ENCODE measurements around the gene JMJD6. TPM values are rescaled to one million over a fixed set of nuclear protein-coding genes. Genes with fewer than 3 reads are reported as not detected.

Gene JMJD6
- total RNA-seq, 1 donor from 2014 or later = 84.9 TPM

- Mint-ChIP-seq H3K9me3 (no peaks in the 10 kb centered on the region), H3K4me1 (ENCODE audit: low read depth) (no peaks in the 10 kb centered on the region), H3K27ac (no peak overlapping the region), H3K4me3 (ENCODE audit: low read depth) (no peak overlapping the region), H3K36me3 (ENCODE audit: low read depth) (no peaks in the 10 kb centered on the region), H3K27me3 (ENCODE audit: low read depth) (peaks cover 4% of the 10 kb centered on the region)
- DNase-seq (ENCODE audit: low spot score) = no peak
- intact Hi-C loops (cut with micrococcal nuclease) = no loop called here
Measured at GRCh38 chr17:76685366-76685765, 41.0 kb downstream of the JMJD6 start.

DNA sequence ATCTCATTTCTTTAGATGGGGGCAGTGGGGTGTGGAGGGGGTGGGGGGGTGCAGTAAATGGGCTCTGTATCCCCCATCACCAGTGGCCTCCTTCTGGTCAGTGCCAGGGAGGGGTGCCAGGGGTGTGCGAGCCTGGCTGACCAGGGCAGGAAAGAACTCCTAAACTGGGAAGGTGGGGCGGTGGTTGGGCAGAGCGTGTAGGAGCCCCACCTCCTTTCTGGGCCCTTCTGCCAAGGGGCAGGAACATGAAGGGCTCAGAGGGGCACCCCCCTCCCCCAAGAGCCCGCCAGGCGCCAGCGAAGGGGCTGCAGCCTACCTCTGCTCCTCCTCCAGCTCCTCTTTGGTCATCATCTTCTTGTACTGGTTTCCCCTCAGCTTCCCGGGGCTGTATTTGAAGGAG is 41.6 kb downstream of the JMJD6 start:
- H3K4me1 Mint-ChIP-seq (ENCODE audit: low read depth) = no peaks in the 10 kb centered on the region
- no peaks in the 10 kb centered on the region for H3K9me3 Mint-ChIP-seq
- peaks cover 2% of the 10 kb centered on the region for H3K27me3 Mint-ChIP-seq (ENCODE audit: low read depth)
- H3K27ac Mint-ChIP-seq = no peak overlapping the region
- no peak for DNase-seq (ENCODE audit: low spot score)
- H3K36me3 Mint-ChIP-seq (ENCODE audit: low read depth) = no peaks in the 10 kb centered on the region
- no peak overlapping the region for H3K4me3 Mint-ChIP-seq (ENCODE audit: low read depth)
- intact Hi-C loops (cut with micrococcal nuclease) = no loop called here

GRCh38 chr17:76683921-76684745 is 42.3 kb downstream of the JMJD6 start:
- DNase-seq (ENCODE audit: low spot score) = no peak
- Mint-ChIP-seq H3K4me3 (ENCODE audit: low read depth) (no peak overlapping the region), H3K36me3 (ENCODE audit: low read depth) (no peaks in the 10 kb centered on the region), H3K27ac (no peak overlapping the region), H3K27me3 (ENCODE audit: low read depth) (peaks cover 2% of the 10 kb centered on the region), H3K9me3 (no peaks in the 10 kb centered on the region), H3K4me1 (ENCODE audit: low read depth) (no peaks in the 10 kb centered on the region)
- intact Hi-C loops (cut with micrococcal nuclease) = no loop called here

- intact Hi-C loops (cut with micrococcal nuclease) = no loop called here
- Mint-ChIP-seq H3K9me3 (no peaks in the 10 kb centered on the region), H3K4me1 (ENCODE audit: low read depth) (no peaks in the 10 kb centered on the region), H3K4me3 (ENCODE audit: low read depth) (no peak overlapping the region), H3K27ac (no peak overlapping the region), H3K36me3 (ENCODE audit: low read depth) (no peaks in the 10 kb centered on the region), H3K27me3 (ENCODE audit: low read depth) (peaks cover 2% of the 10 kb centered on the region)
- DNase-seq (ENCODE audit: low spot score) = no peak
Measured at GRCh38 chr17:76683011-76683755, 43.2 kb downstream of the JMJD6 start.

DNA sequence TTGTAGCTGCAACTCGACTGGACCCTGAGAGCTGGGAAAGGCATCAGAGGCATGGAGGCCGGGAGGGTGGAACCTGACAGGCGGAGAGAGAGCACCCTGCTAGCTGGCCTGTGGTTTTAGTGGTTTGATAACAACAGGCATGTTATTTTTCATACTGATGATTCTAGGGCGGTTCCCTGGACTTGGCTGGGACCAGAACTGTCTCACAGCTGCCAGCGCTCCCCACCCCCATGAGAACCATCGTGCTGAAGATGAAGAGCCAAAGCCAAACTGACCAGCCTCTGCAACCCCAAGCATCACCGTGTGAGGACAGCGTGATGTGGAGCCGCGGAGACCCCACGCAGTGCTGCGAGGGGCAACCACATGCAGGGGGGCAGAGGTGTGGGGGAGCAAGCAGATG is 44.1 kb downstream of the JMJD6 start:
- no peak overlapping the region for H3K27ac Mint-ChIP-seq
- H3K27me3 Mint-ChIP-seq (ENCODE audit: low read depth) = peaks cover 2% of the 10 kb centered on the region
- DNase-seq (ENCODE audit: low spot score) = no peak
- no peak overlapping the region for H3K4me3 Mint-ChIP-seq (ENCODE audit: low read depth)
- intact Hi-C loops (cut with micrococcal nuclease) = no loop called here
- H3K9me3 Mint-ChIP-seq = no peaks in the 10 kb centered on the region
- H3K4me1 Mint-ChIP-seq (ENCODE audit: low read depth) = no peaks in the 10 kb centered on the region
- H3K36me3 Mint-ChIP-seq (ENCODE audit: low read depth) = no peaks in the 10 kb centered on the region

GRCh38 chr17:76681222-76682137 is 44.9 kb downstream of the JMJD6 start:
- Mint-ChIP-seq H3K9me3 (no peaks in the 10 kb centered on the region), H3K4me3 (ENCODE audit: low read depth) (no peak overlapping the region), H3K36me3 (ENCODE audit: low read depth) (no peaks in the 10 kb centered on the region), H3K4me1 (ENCODE audit: low read depth) (no peaks in the 10 kb centered on the region), H3K27ac (no peak overlapping the region), H3K27me3 (ENCODE audit: low read depth) (peaks cover 2% of the 10 kb centered on the region)
- peak; percentile 58 for DNase-seq (ENCODE audit: low spot score)
- intact Hi-C loops (cut with micrococcal nuclease) = no loop called here

DNA sequence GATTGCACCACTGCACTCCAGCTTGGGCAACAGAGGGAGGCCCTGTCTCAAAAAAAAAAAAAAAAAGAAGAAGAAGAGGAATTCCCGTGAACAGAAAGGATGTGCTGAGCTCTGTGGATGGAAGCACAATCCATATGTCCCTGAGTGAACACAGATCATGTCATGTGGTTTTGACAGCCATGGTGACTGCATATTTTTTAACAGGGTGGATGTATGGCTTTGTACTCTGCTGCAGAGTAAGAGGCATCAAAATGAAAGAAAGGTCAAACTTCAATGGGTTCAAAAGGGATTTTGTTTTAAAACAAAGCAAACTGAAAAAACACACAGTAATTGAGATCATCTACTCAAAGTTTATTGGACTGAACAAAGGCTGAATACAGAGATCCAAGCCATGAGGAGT is 47.2 kb downstream of the JMJD6 start:
- intact Hi-C loops (cut with micrococcal nuclease) = no loop called here
- H3K27ac Mint-ChIP-seq = no peak overlapping the region
- no peaks in the 10 kb centered on the region for H3K36me3 Mint-ChIP-seq (ENCODE audit: low read depth)
- DNase-seq (ENCODE audit: low spot score) = no peak
- no peaks in the 10 kb centered on the region for H3K9me3 Mint-ChIP-seq
- peaks cover 2% of the 10 kb centered on the region for H3K27me3 Mint-ChIP-seq (ENCODE audit: low read depth)
- H3K4me1 Mint-ChIP-seq (ENCODE audit: low read depth) = no peaks in the 10 kb centered on the region
- no peak overlapping the region for H3K4me3 Mint-ChIP-seq (ENCODE audit: low read depth)

DNA sequence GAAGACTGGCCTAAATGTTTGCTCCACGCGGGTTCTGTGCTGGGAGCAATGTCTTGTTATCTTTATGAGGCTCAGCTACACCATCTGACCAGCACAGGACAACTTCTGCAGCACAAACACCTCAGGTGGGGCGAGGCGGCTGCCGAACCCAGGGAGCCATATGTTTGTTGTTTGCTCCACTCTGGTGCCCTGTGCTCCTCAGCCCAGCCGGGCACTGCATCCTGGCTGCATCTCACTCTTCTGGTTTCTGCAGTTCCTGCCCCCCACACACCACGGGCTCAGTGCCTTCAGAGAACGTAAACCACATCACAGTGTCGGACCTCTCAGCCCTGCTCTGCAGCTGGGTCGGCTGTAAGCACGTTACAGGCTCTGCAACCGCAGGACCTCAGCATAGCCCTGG is 48.1 kb downstream of the JMJD6 start:
- H3K4me3 Mint-ChIP-seq (ENCODE audit: low read depth) = no peak overlapping the region
- no peak overlapping the region for H3K27ac Mint-ChIP-seq
- DNase-seq (ENCODE audit: low spot score) = no peak
- no peaks in the 10 kb centered on the region for H3K9me3 Mint-ChIP-seq
- H3K27me3 Mint-ChIP-seq (ENCODE audit: low read depth) = peaks cover 2% of the 10 kb centered on the region
- intact Hi-C loops (cut with micrococcal nuclease) = no loop called here
- H3K4me1 Mint-ChIP-seq (ENCODE audit: low read depth) = no peaks in the 10 kb centered on the region
- no peaks in the 10 kb centered on the region for H3K36me3 Mint-ChIP-seq (ENCODE audit: low read depth)

GRCh38 chr17:76677406-76677805 is 49.0 kb downstream of the JMJD6 start:
- Mint-ChIP-seq H3K4me3 (ENCODE audit: low read depth) (no peak overlapping the region), H3K4me1 (ENCODE audit: low read depth) (peaks cover 4% of the 10 kb centered on the region), H3K36me3 (ENCODE audit: low read depth) (no peaks in the 10 kb centered on the region), H3K27ac (no peak overlapping the region), H3K9me3 (no peaks in the 10 kb centered on the region), H3K27me3 (ENCODE audit: low read depth) (peaks cover 2% of the 10 kb centered on the region)
- DNase-seq (ENCODE audit: low spot score) = no peak
- intact Hi-C loops (cut with micrococcal nuclease) = no loop called here

DNA sequence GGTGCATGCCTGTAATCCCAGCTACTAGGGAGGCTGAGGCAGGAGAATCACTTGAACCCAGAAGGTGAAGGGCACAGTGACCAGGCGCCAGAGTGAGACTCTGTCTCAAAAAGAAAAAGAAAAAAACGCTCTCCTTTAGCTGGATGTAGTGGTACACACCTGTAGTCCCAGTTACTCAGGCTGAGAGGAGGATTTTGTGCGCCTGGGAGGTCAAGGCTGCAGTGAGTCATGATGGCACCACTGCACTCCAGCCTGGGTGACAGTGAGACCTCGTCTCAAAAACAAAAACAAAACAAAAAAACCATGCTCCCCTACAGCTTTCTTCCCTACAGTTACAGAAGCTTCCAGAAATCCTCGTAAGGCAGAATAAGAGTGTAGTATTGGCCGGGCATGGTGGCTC is 49.8 kb downstream of the JMJD6 start:
- H3K27ac Mint-ChIP-seq = no peak overlapping the region
- no peaks in the 10 kb centered on the region for H3K9me3 Mint-ChIP-seq
- H3K27me3 Mint-ChIP-seq (ENCODE audit: low read depth) = peaks cover 2% of the 10 kb centered on the region
- no peaks in the 10 kb centered on the region for H3K36me3 Mint-ChIP-seq (ENCODE audit: low read depth)
- no peak overlapping the region for H3K4me3 Mint-ChIP-seq (ENCODE audit: low read depth)
- peaks cover 10% of the 10 kb centered on the region for H3K4me1 Mint-ChIP-seq (ENCODE audit: low read depth)
- no peak for DNase-seq (ENCODE audit: low spot score)
- intact Hi-C loops (cut with micrococcal nuclease) = no loop called here

DNA sequence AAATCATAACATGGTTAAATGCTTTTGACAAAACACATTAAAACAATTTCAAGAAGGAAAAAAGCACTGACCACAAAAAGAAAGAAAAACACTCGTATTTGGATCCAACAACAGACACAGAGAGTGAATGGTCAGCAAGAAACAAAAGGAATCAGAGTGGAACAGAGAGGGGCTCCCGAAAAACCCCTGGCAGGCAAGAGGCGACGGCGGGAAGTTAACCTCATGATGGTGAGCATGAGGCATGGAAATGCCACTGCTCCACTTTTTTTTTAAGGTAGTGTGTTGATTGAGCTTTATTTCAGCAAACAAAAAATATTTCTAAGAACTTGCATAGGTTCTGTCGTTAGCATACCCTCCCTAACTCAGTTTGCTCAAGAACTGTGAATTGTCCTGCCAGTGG is 50.8 kb downstream of the JMJD6 start:
- intact Hi-C loops (cut with micrococcal nuclease) = no loop called here
- peaks cover 18% of the 10 kb centered on the region for H3K4me1 Mint-ChIP-seq (ENCODE audit: low read depth)

DNA sequence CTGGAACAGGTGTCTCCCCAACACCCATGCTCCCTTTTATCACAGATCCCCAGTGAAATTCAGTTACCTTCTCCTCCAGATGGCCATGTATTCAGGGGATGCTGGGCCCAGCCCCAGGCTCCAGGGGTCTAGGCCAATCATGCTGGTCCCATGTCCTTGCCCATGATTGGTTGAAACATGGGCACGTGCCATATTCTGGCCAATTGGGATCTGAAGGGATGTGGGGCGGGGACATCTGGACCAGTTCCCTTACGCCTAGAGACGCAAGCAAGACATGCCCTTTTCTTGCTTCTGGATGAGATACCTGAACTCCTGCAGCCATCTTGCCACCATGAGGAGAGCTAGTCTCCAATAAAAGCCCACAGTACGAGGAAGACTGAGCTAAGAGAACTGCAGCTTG is 51.8 kb downstream of the JMJD6 start:
- H3K4me3 Mint-ChIP-seq (ENCODE audit: low read depth) = no peak overlapping the region
- H3K4me1 Mint-ChIP-seq (ENCODE audit: low read depth) = peaks cover 24% of the 10 kb centered on the region
- H3K36me3 Mint-ChIP-seq (ENCODE audit: low read depth) = peaks cover 6% of the 10 kb centered on the region

More for the DNA sequence above, 50.8 kb downstream of the JMJD6 start:
- no peak overlapping the region for H3K27ac Mint-ChIP-seq
- no peak overlapping the region for H3K4me3 Mint-ChIP-seq (ENCODE audit: low read depth)
- no peaks in the 10 kb centered on the region for H3K27me3 Mint-ChIP-seq (ENCODE audit: low read depth)
- no peak for DNase-seq (ENCODE audit: low spot score)
- peaks cover 4% of the 10 kb centered on the region for H3K36me3 Mint-ChIP-seq (ENCODE audit: low read depth)
- H3K9me3 Mint-ChIP-seq = peaks cover 2% of the 10 kb centered on the region

More for the DNA sequence above, 51.8 kb downstream of the JMJD6 start:
- Mint-ChIP-seq H3K27me3 (ENCODE audit: low read depth) (no peaks in the 10 kb centered on the region), H3K9me3 (peaks cover 8% of the 10 kb centered on the region), H3K27ac (no peak overlapping the region)
- no peak for DNase-seq (ENCODE audit: low spot score)
- intact Hi-C loops (cut with micrococcal nuclease) = no loop called here
